ENCODE measurements around the gene DDRGK1. TPM values are rescaled to one million over a fixed set of nuclear protein-coding genes. Genes with fewer than 3 reads are reported as not detected.

DDRGK1 gene
- total RNA-seq, 1 donor from 2014 or later: 108 TPM

- intact Hi-C loops (cut with DNase I): no loop called here
- Histone ChIP-seq H3K27ac (no peak overlapping the region), H3K4me1 (no peaks in the 10 kb centered on the region), H3K4me3 (no peak overlapping the region), H3K36me3 (no peaks in the 10 kb centered on the region), H3K9me3 (no peaks in the 10 kb centered on the region), H3K27me3 (no peaks in the 10 kb centered on the region)
- ATAC-seq: no peak
- no peak for TF ChIP-seq CTCF (IDR thresholded peaks at IDR 0.05)
- DNase-seq: no peak
Observed at GRCh38 chr20:3231889-3232588, 27.6 kb upstream of the DDRGK1 start.

- intact Hi-C loops (cut with DNase I): no loop called here
- ATAC-seq: no peak
Observed at GRCh38 chr20:3231116-3231515, 26.6 kb upstream of the DDRGK1 start.

GRCh38 chr20:3229798-3230197, 25.3 kb upstream of the DDRGK1 start:
- no peaks in the 10 kb centered on the region for H3K4me1 ChIP-seq
- no peak overlapping the region for H3K27ac ChIP-seq
- H3K27me3 ChIP-seq: no peaks in the 10 kb centered on the region
- no peak for DNase-seq
- ATAC-seq: no peak
- intact Hi-C loops (cut with DNase I): no loop called here
- no peaks in the 10 kb centered on the region for H3K9me3 ChIP-seq
- TF ChIP-seq CTCF (IDR thresholded peaks at IDR 0.05): no peak
- H3K4me3 ChIP-seq: no peak overlapping the region
- peaks cover 3% of the 10 kb centered on the region for H3K36me3 ChIP-seq

More at GRCh38 chr20:3231116-3231515, 26.6 kb upstream of the DDRGK1 start:
- TF ChIP-seq CTCF (IDR thresholded peaks at IDR 0.05): no peak
- Histone ChIP-seq H3K4me1 (no peaks in the 10 kb centered on the region), H3K27me3 (no peaks in the 10 kb centered on the region), H3K27ac (no peak overlapping the region), H3K9me3 (no peaks in the 10 kb centered on the region), H3K4me3 (no peak overlapping the region), H3K36me3 (no peaks in the 10 kb centered on the region)
- no peak for DNase-seq

- Histone ChIP-seq H3K36me3 (peaks cover 9% of the 10 kb centered on the region), H3K27me3 (no peaks in the 10 kb centered on the region), H3K9me3 (no peaks in the 10 kb centered on the region), H3K4me3 (no peak overlapping the region), H3K27ac (no peak overlapping the region), H3K4me1 (no peaks in the 10 kb centered on the region)
- ATAC-seq (no peak), DNase-seq (no peak)
- intact Hi-C loops (cut with DNase I): no loop called here
- no peak for TF ChIP-seq CTCF (IDR thresholded peaks at IDR 0.05)
Observed at GRCh38 chr20:3229158-3229557, 24.7 kb upstream of the DDRGK1 start.

- no peaks in the 10 kb centered on the region for H3K4me1 ChIP-seq
- no peak for ATAC-seq
- intact Hi-C loops (cut with DNase I): no loop called here
- peaks cover 14% of the 10 kb centered on the region for H3K36me3 ChIP-seq
- H3K9me3 ChIP-seq: no peaks in the 10 kb centered on the region
- no peak overlapping the region for H3K27ac ChIP-seq
- no peak for DNase-seq
- no peak for TF ChIP-seq CTCF (IDR thresholded peaks at IDR 0.05)
- no peaks in the 10 kb centered on the region for H3K27me3 ChIP-seq
- no peak overlapping the region for H3K4me3 ChIP-seq
Observed at GRCh38 chr20:3228750-3229032, 24.2 kb upstream of the DDRGK1 start.
